ENCODE results near the gene FAM13C. TPM values are rescaled to one million over a fixed set of nuclear protein-coding genes. Genes with fewer than 3 reads are reported as not detected.

FAM13C gene
- total RNA-seq, 1 donor from 2014 or later: 31.8 TPM

DNA sequence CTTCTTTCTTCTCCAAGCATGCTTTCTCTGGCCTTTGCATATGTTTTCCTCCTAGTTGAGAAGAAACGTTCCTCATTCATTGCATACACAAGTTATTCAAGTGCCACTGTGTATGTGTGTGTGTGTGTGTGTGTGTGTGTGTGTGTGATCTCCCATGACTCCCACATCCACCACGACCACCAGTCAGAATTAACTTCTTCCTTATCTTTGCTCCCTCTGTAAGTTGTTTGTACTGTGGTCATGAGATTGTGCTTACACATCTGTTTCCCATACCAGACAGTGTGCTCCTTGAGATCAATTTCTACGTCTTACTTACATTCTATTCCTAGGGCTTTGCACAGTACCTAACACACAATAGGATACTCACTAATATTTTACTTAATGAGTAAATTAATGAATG, 22.4 kb upstream of the FAM13C start:
- peaks cover 15 to 20% (median 17%) of the 10 kb centered on the region in 3 donors for H3K4me1 ChIP-seq (ENCODE audit: control insufficient read depth in 3 of 3, insufficient read depth in 3 of 3, low read length in 3 of 3)
- H3K4me3 ChIP-seq (ENCODE audit: low read length in 3 of 3): no peak overlapping the region
- no peaks in the 10 kb centered on the region for H3K36me3 ChIP-seq (ENCODE audit: control insufficient read depth in 3 of 3, insufficient read depth in 3 of 3, low read length in 3 of 3)
- no peak overlapping the region for H3K9ac ChIP-seq (ENCODE audit: low read depth in 1 of 3, low read length in 3 of 3)
- no peaks in the 10 kb centered on the region for H3K9me3 ChIP-seq (ENCODE audit: control insufficient read depth in 3 of 3, low read length in 3 of 3)
- H3K27ac ChIP-seq (ENCODE audit: low read depth, low read length): no peak overlapping the region
- H3K27me3 ChIP-seq (ENCODE audit: control insufficient read depth in 3 of 3, insufficient read depth in 3 of 3, low read length in 3 of 3): no peaks in the 10 kb centered on the region

DNA sequence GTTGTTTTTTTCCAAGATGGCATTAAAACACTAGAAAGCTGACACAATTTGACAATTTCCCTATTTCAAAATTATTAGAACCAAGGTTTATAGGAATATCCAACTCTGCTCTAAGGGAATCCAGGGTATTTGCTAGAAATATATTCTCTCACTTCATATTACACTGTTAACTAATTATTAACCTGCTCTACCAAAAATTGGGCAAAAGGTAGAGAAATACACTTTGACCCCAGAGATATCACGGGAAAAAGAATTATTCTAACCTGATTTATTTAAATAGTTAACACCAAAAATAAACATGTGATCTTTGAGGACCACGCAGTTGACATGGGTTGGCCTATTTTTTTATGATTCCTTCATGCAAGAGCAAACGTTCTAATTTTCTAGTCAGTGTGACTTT, 21.6 kb upstream of the FAM13C start:
- H3K4me3 ChIP-seq (ENCODE audit: low read length in 3 of 3): no peak overlapping the region
- H3K36me3 ChIP-seq (ENCODE audit: control insufficient read depth in 3 of 3, insufficient read depth in 3 of 3, low read length in 3 of 3): no peaks in the 10 kb centered on the region
- peak overlapping the region; percentile 34 for H3K27ac ChIP-seq (ENCODE audit: low read depth, low read length)
- no peak overlapping the region for H3K9ac ChIP-seq (ENCODE audit: low read depth in 1 of 3, low read length in 3 of 3)
- no peaks in the 10 kb centered on the region for H3K27me3 ChIP-seq (ENCODE audit: control insufficient read depth in 3 of 3, insufficient read depth in 3 of 3, low read length in 3 of 3)
- peaks cover 15 to 20% (median 17%) of the 10 kb centered on the region in 3 donors for H3K4me1 ChIP-seq (ENCODE audit: control insufficient read depth in 3 of 3, insufficient read depth in 3 of 3, low read length in 3 of 3)
- no peaks in the 10 kb centered on the region for H3K9me3 ChIP-seq (ENCODE audit: control insufficient read depth in 3 of 3, low read length in 3 of 3)

DNA sequence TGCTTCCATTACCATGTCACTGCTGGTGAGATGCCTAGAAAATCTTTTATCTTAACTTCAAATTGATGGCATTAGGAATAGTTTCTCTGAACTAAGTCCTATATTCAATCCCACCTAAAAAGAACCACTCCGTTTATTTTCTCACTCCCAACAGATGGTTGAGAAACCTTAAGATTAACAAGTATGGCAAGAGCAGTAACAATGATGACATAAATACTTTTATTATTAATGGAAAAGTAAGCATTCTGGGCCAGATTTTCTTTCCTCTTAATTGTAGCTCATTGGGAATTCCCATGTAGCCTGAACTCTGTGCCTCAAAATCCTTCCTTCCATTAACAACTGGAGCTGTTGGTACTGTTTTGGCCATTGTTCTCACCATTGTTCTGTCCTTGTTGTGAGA, 21.1 kb upstream of the FAM13C start:
- Histone ChIP-seq H3K27ac (ENCODE audit: low read depth, low read length) (peak overlapping the region; percentile 34), H3K27me3 (ENCODE audit: control insufficient read depth in 3 of 3, insufficient read depth in 3 of 3, low read length in 3 of 3) (no peaks in the 10 kb centered on the region), H3K4me1 (ENCODE audit: control insufficient read depth in 3 of 3, insufficient read depth in 3 of 3, low read length in 3 of 3) (peaks cover 14 to 19% (median 17%) of the 10 kb centered on the region in 3 donors), H3K9ac (ENCODE audit: low read depth in 1 of 3, low read length in 3 of 3) (no peak overlapping the region), H3K9me3 (ENCODE audit: control insufficient read depth in 3 of 3, low read length in 3 of 3) (no peaks in the 10 kb centered on the region), H3K36me3 (ENCODE audit: control insufficient read depth in 3 of 3, insufficient read depth in 3 of 3, low read length in 3 of 3) (no peaks in the 10 kb centered on the region), H3K4me3 (ENCODE audit: low read length in 3 of 3) (no peak overlapping the region)

DNA sequence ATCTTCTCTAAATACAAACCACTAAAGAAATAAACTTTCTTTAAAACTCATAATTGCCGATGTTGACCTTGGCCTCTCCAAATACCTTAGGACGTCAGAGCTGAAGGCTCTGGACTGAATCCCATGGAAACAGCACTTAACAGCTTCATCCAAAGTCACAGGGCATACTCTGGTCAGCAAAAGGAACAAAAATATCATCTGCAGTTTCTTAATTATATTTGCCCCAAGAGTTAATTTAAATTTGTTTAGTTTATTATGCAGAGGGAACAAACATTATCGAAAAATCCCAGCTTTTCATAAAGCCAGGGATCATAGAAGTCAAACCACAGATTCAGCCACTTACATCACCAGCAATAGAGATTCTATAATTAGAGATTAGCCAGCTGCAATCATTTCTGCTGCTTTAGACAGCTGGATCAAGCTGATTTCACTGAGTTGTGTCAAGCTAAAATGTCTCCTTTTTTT, 20.5 kb upstream of the FAM13C start:
- Histone ChIP-seq H3K9ac (ENCODE audit: low read depth in 1 of 3, low read length in 3 of 3) (no peak overlapping the region), H3K4me1 (ENCODE audit: control insufficient read depth in 3 of 3, insufficient read depth in 3 of 3, low read length in 3 of 3) (peaks cover 9 to 13% (median 12%) of the 10 kb centered on the region in 3 donors), H3K27ac (ENCODE audit: low read depth, low read length) (peak overlapping the region; percentile 34), H3K4me3 (ENCODE audit: low read length in 3 of 3) (no peak overlapping the region), H3K36me3 (ENCODE audit: control insufficient read depth in 3 of 3, insufficient read depth in 3 of 3, low read length in 3 of 3) (no peaks in the 10 kb centered on the region), H3K9me3 (ENCODE audit: control insufficient read depth in 3 of 3, low read length in 3 of 3) (no peaks in the 10 kb centered on the region), H3K27me3 (ENCODE audit: control insufficient read depth in 3 of 3, insufficient read depth in 3 of 3, low read length in 3 of 3) (no peaks in the 10 kb centered on the region)

- H3K9me3 ChIP-seq (ENCODE audit: control insufficient read depth in 3 of 3, low read length in 3 of 3): no peaks in the 10 kb centered on the region
- peaks cover 5 to 7% (median 7%) of the 10 kb centered on the region in 3 donors for H3K4me1 ChIP-seq (ENCODE audit: control insufficient read depth in 3 of 3, insufficient read depth in 3 of 3, low read length in 3 of 3)
- no peak overlapping the region for H3K27ac ChIP-seq (ENCODE audit: low read depth, low read length)
- H3K4me3 ChIP-seq (ENCODE audit: low read length in 3 of 3): no peak overlapping the region
- no peaks in the 10 kb centered on the region for H3K27me3 ChIP-seq (ENCODE audit: control insufficient read depth in 3 of 3, insufficient read depth in 3 of 3, low read length in 3 of 3)
- no peak overlapping the region for H3K9ac ChIP-seq (ENCODE audit: low read depth in 1 of 3, low read length in 3 of 3)
- no peaks in the 10 kb centered on the region for H3K36me3 ChIP-seq (ENCODE audit: control insufficient read depth in 3 of 3, insufficient read depth in 3 of 3, low read length in 3 of 3)
Measured at GRCh38 chr10:59381687-59382086, 19.3 kb upstream of the FAM13C start.

DNA sequence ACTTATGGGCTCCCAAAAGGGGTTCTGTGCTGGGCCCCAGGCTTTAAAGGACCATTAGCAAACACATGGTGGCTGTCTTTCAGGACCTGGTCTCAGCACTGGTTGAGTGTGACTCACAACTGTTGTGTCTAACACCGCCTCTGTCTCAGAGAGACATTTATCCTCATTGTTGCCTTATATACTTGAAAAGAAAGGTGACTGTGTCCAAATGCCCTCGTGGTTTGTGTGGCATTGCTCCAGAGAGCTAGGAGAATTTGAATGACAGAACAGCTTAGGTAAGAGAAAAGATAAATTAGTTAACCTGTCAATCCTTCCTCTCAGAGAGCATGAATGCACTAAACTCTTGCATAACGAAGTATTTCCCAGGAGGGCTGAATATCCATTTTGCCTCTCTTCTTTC, 14.5 kb upstream of the FAM13C start:
- no peaks in the 10 kb centered on the region for H3K36me3 ChIP-seq (ENCODE audit: control insufficient read depth in 3 of 3, insufficient read depth in 3 of 3, low read length in 3 of 3)
- no peak overlapping the region for H3K4me3 ChIP-seq (ENCODE audit: low read length in 3 of 3)
- H3K9me3 ChIP-seq (ENCODE audit: control insufficient read depth in 3 of 3, low read length in 3 of 3): no peaks in the 10 kb centered on the region
- H3K27me3 ChIP-seq (ENCODE audit: control insufficient read depth in 3 of 3, insufficient read depth in 3 of 3, low read length in 3 of 3): no peaks in the 10 kb centered on the region
- no peak overlapping the region for H3K27ac ChIP-seq (ENCODE audit: low read depth, low read length)
- H3K9ac ChIP-seq (ENCODE audit: low read depth in 1 of 3, low read length in 3 of 3): no peak overlapping the region
- peaks cover 0 to 4% (median 0%) of the 10 kb centered on the region in 3 donors for H3K4me1 ChIP-seq (ENCODE audit: control insufficient read depth in 3 of 3, insufficient read depth in 3 of 3, low read length in 3 of 3)

DNA sequence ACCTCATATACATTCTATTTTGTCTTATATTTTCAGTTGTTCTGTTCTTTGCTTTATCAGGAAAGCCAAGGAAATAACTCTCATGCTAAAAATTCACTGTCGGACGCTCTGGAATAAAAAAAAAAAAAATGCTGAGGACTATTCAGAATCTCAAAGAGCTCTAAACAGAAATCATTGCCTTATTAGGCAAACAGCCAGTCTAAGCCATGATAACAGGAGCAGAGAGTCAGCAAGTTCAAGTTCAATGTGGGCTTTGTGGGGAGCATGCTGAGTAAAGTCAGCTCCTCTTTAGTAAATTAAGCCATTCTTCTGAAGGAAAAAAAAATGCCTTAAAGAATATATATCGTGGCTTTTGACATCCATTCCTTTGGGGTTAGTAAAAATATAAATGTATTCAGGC, 13.6 kb upstream of the FAM13C start:
- H3K9ac ChIP-seq (ENCODE audit: low read depth in 1 of 3, low read length in 3 of 3): no peak overlapping the region
- H3K4me3 ChIP-seq (ENCODE audit: low read length in 3 of 3): no peak overlapping the region
- H3K27me3 ChIP-seq (ENCODE audit: control insufficient read depth in 3 of 3, insufficient read depth in 3 of 3, low read length in 3 of 3): no peaks in the 10 kb centered on the region
- no peak overlapping the region for H3K27ac ChIP-seq (ENCODE audit: low read depth, low read length)
- no peaks in the 10 kb centered on the region for H3K36me3 ChIP-seq (ENCODE audit: control insufficient read depth in 3 of 3, insufficient read depth in 3 of 3, low read length in 3 of 3)
- no peaks in the 10 kb centered on the region for H3K9me3 ChIP-seq (ENCODE audit: control insufficient read depth in 3 of 3, low read length in 3 of 3)
- H3K4me1 ChIP-seq (ENCODE audit: control insufficient read depth in 3 of 3, insufficient read depth in 3 of 3, low read length in 3 of 3): peaks cover 0 to 4% (median 0%) of the 10 kb centered on the region in 3 donors

DNA sequence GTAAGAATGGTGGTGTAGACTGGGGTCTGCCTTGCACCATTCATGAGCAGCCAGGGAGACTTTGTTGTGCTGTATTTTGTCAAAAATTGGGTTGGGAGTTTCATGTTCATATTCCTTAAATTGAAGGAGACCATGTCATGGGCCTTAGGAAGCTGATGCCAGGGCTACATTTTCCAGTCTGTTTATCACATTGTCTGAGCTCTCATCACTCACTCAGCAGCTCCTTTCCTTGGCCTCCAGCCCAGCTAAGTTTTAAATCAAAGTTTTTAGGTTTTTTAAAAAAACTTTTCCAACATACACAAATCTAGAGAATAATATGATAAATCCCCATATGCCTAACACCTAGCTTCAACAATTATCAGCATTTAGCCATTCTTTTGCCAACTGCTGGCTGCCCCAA, 12.6 kb upstream of the FAM13C start:
- Histone ChIP-seq H3K27ac (ENCODE audit: low read depth, low read length) (no peak overlapping the region), H3K27me3 (ENCODE audit: control insufficient read depth in 3 of 3, insufficient read depth in 3 of 3, low read length in 3 of 3) (no peaks in the 10 kb centered on the region), H3K9ac (ENCODE audit: low read depth in 1 of 3, low read length in 3 of 3) (no peak overlapping the region), H3K4me3 (ENCODE audit: low read length in 3 of 3) (no peak overlapping the region), H3K9me3 (ENCODE audit: control insufficient read depth in 3 of 3, low read length in 3 of 3) (no peaks in the 10 kb centered on the region), H3K36me3 (ENCODE audit: control insufficient read depth in 3 of 3, insufficient read depth in 3 of 3, low read length in 3 of 3) (no peaks in the 10 kb centered on the region), H3K4me1 (ENCODE audit: control insufficient read depth in 3 of 3, insufficient read depth in 3 of 3, low read length in 3 of 3) (peaks cover 0 to 4% (median 0%) of the 10 kb centered on the region in 3 donors)

DNA sequence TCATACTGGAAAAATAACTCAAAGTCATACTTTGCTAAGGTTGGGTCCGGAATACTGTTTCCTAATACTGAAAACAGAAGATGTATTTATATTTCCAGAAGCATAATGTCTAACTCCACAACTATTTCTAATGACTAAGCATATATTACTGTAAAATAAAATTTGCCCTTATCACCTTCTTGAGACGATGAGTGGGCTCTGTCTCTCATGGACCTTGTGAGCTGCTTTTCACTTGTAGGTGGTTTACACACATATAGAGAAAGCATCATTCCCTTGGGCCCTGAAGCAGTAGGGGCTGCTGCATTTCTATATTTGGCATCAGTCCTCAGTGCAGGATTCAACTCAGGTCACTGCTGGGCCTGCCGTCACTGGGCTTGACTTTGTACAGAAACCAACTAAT, 10.7 kb upstream of the FAM13C start:
- Histone ChIP-seq H3K9ac (ENCODE audit: low read depth in 1 of 3, low read length in 3 of 3) (no peak overlapping the region), H3K36me3 (ENCODE audit: control insufficient read depth in 3 of 3, insufficient read depth in 3 of 3, low read length in 3 of 3) (no peaks in the 10 kb centered on the region), H3K9me3 (ENCODE audit: control insufficient read depth in 3 of 3, low read length in 3 of 3) (no peaks in the 10 kb centered on the region), H3K4me1 (ENCODE audit: control insufficient read depth in 3 of 3, insufficient read depth in 3 of 3, low read length in 3 of 3) (peaks cover 0 to 4% (median 0%) of the 10 kb centered on the region in 3 donors), H3K27me3 (ENCODE audit: control insufficient read depth in 3 of 3, insufficient read depth in 3 of 3, low read length in 3 of 3) (no peaks in the 10 kb centered on the region), H3K27ac (ENCODE audit: low read depth, low read length) (no peak overlapping the region), H3K4me3 (ENCODE audit: low read length in 3 of 3) (no peak overlapping the region)

- Histone ChIP-seq H3K9me3 (ENCODE audit: control insufficient read depth in 3 of 3, low read length in 3 of 3) (no peaks in the 10 kb centered on the region), H3K27ac (ENCODE audit: low read depth, low read length) (no peak overlapping the region), H3K9ac (ENCODE audit: low read depth in 1 of 3, low read length in 3 of 3) (no peak overlapping the region)
Measured at GRCh38 chr10:59372543-59372942, 10.2 kb upstream of the FAM13C start.

More at GRCh38 chr10:59372543-59372942, 10.2 kb upstream of the FAM13C start:
- Histone ChIP-seq H3K27me3 (ENCODE audit: control insufficient read depth in 3 of 3, insufficient read depth in 3 of 3, low read length in 3 of 3) (no peaks in the 10 kb centered on the region), H3K4me1 (ENCODE audit: control insufficient read depth in 3 of 3, insufficient read depth in 3 of 3, low read length in 3 of 3) (peaks cover 0 to 4% (median 0%) of the 10 kb centered on the region in 3 donors), H3K36me3 (ENCODE audit: control insufficient read depth in 3 of 3, insufficient read depth in 3 of 3, low read length in 3 of 3) (no peaks in the 10 kb centered on the region), H3K4me3 (ENCODE audit: low read length in 3 of 3) (no peak overlapping the region)
